ENCODE results near the gene ODAPH. TPM values are rescaled to one million over a fixed set of nuclear protein-coding genes. Genes with fewer than 3 reads are reported as not detected.

ODAPH gene
- total and polyA plus RNA-seq, 4 donors = not detected

GRCh38 chr4:75525910-75526309, 30.0 kb upstream of the ODAPH start:
- no peaks in the 10 kb centered on the region for H3K9me3 ChIP-seq (ENCODE audit: control insufficient read depth in 4 of 4, low read length in 3 of 4)
- DNase-seq (ENCODE audit: low spot score) = no peak
- H3K4me1 ChIP-seq (ENCODE audit: control insufficient read depth in 4 of 4, insufficient read depth in 4 of 4, low read length in 3 of 4) = no peaks in the 10 kb centered on the region
- H3K27me3 ChIP-seq (ENCODE audit: control insufficient read depth in 4 of 4, insufficient read depth in 4 of 4, low read length in 3 of 4) = no peaks in the 10 kb centered on the region
- H3K36me3 ChIP-seq (ENCODE audit: control insufficient read depth in 4 of 4, insufficient read depth in 3 of 4, low read depth in 1 of 4, low read length in 3 of 4) = peaks cover 2 to 45% (median 24%) of the 10 kb centered on the region in 4 donors
- TF ChIP-seq REST (IDR thresholded peaks at IDR 0.05) (no peak), RAD21 (IDR thresholded peaks at IDR 0.05) (no peak), CTCF (IDR thresholded peaks at IDR 0.05; ENCODE audit: low read depth, low read length, missing input control) (no peak), HNF4A (conservative IDR thresholded peaks at IDR 0.05) (no peak), NR2F2 (IDR thresholded peaks at IDR 0.05) (no peak), FOXA2 (IDR thresholded peaks at IDR 0.05) (no peak), SP1 (IDR thresholded peaks at IDR 0.05) (no peak), ATF3 (IDR thresholded peaks at IDR 0.05) (no peak), HNF4G (IDR thresholded peaks at IDR 0.05) (no peak), TAF1 (conservative IDR thresholded peaks at IDR 0.05) (no peak), EGR1 (IDR thresholded peaks at IDR 0.05; ENCODE audit: low read depth in 2 of 2) (no peak), GABPA (IDR thresholded peaks at IDR 0.05 in 1 of 2, conservative IDR thresholded peaks at IDR 0.05 in 1 of 2) (no peak), JUND (IDR thresholded peaks at IDR 0.05) (no peak), RXRA (IDR thresholded peaks at IDR 0.05) (no peak), YY1 (IDR thresholded peaks at IDR 0.05) (no peak), FOXA1 (IDR thresholded peaks at IDR 0.05) (no peak), ZBTB33 (IDR thresholded peaks at IDR 0.05) (no peak), MAX (IDR thresholded peaks at IDR 0.05) (no peak)
- H3K9ac ChIP-seq (ENCODE audit: low read depth in 1 of 2, low read length in 2 of 2) = no peak overlapping the region
- 98% methylated on average over 1 of the region's 1 CpG for WGBS
- H3K27ac ChIP-seq (ENCODE audit: low read depth in 1 of 2, low read length in 2 of 2) = no peak overlapping the region
- H3K4me3 ChIP-seq (ENCODE audit: low read depth in 1 of 3, low read length in 3 of 3) = no peak overlapping the region

All from liver (tissue), 9 donors.